H1 (cell line): ENCODE data around the gene TSR1. TPM values are rescaled to one million over a fixed set of nuclear protein-coding genes. Genes with fewer than 3 reads are reported as not detected.

Source experiments
- ASH2L ChIP-seq: fragments of 200-600, 300-600 bp; sonication (generic); IDR thresholded peaks from one replicate; pipeline ENCODE4 v1.7.1; 2017; ENCODE audit warnings: low read length
- CHD2 ChIP-seq: IDR thresholded peaks from 2 replicates; pipeline ENCODE4 v1.6.1; 2012; ENCODE audit warnings: low read length, improper control_type of control experiment
- JUN ChIP-seq: IDR thresholded peaks from 2 replicates; pipeline ENCODE4 v1.6.1; 2011; ENCODE audit warnings: low read depth, mild to moderate bottlenecking, improper control_type of control experiment, low read length
- POU5F1 ChIP-seq: IDR thresholded peaks from 2 replicates; pipeline ENCODE4 v1.6.1; 2011; ENCODE audit warnings: low read depth, mild to moderate bottlenecking, low read length, moderate library complexity
- RFX5 ChIP-seq: IDR thresholded peaks from 2 replicates; pipeline ENCODE4 v1.6.1; 2011; ENCODE audit warnings: low read depth, low read length, improper control_type of control experiment, borderline replicate concordance
- SAP30 ChIP-seq: fragments of 300-600 bp; sonication (generic); IDR thresholded peaks from 2 replicates; pipeline ENCODE4 v1.7.1; 2012; ENCODE audit warnings: low read length, moderate library complexity, mild to moderate bottlenecking, inconsistent platforms; ENCODE audit not compliant: insufficient read depth, insufficient replicate concordance
- SIRT6 ChIP-seq: IDR thresholded peaks from one replicate; pipeline ENCODE4 v1.7.1; 2012; ENCODE audit warnings: low read length, inconsistent platforms
- TCF12 ChIP-seq: IDR thresholded peaks from 2 replicates; pipeline ENCODE4 v1.6.1; 2011; ENCODE audit warnings: low read depth, mild to moderate bottlenecking, low read length
- polyA plus RNA-seq, 7 experiments: library from polyadenylated mRNA; depleted of rRNA in 3 of 7; stranded (reverse) in 5 of 7; unstranded in 2 of 7; fragments of >200 nt in 5 of 7; fragments of 200-250 nt in 2 of 7; gene quantifications; 1 replicate in 5 of 7; 2 replicates in 1 of 7; 4 replicates in 1 of 7; pipeline versions ENCODE4 v1.2.1 to v1.2.3, GENCODE V29; 2011 to 2013; ENCODE audit warnings: missing spikeins in 2 of 7, mixed read lengths in 2 of 7
- total RNA-seq: library from RNA; stranded (reverse); fragmentation: NEBNext Ultra II Directional; extraction: Animal tissue kit (Norgen Biotek cat#: 25700); gene quantifications from 2 replicates; pipeline ENCODE4 v1.2.1, GENCODE V29; 2021
- TF ChIP-seq, protein P1 (sequence below): fragments of 300-600 bp; sonication (generic); IDR thresholded peaks from 2 replicates; pipeline ENCODE4 v1.7.1; 2012; ENCODE audit warnings: low read length, moderate library complexity, mild to moderate bottlenecking, inconsistent platforms; ENCODE audit not compliant: insufficient replicate concordance
- TF ChIP-seq, protein P2 (sequence below): IDR thresholded peaks from 2 replicates; pipeline ENCODE4 v1.6.1; 2012; ENCODE audit warnings: inconsistent platforms

TSR1 gene
- total and polyA plus RNA-seq, 2 of the 8 experiments (the other 6 are each of a cell fraction or from before 2014, with no cell fraction given), result 14.5 to 69.7 TPM

DNA sequence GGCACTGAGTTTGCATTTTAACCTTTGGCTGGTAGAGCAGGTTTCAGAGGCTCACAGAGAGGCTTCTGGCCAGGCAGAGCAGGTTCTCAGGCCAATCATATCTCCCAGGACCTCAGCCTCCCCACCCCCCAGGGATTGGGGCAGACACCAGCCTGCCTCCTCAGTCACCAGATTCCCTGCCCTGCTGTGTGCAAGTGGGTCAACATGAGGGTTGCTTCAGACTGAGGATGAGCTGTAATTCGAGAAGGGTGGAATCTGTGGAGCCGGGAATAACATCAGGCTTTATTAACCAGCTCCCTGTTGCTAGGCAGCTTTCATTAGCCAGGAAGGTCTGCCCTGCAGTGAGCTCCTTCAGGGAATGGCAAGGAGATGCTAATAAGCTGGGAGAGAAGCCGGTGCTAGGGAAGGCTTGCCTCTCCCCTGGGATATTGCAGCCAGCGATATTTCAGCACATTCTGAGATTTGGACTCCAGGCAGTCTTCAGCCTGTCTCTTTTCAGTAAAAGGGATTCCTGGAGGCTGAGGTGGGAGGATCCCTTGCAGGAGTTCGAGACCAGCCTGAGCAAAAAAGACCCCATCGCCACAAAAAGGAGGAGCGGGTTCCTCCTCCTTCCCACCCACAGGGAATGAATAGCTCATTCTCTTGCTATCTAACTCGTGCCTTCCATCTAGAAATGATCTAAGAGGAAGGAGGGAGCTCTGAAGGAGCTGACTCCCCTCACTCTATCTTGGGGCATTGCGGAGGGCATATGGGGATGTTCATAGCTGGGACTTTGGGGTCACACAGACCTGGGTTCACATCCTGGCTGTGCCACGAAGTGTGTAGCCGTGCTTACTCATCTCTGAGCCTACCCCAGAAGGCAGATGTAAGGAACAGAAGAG is 11.8 kb upstream of the TSR1 start (continued):
- TF ChIP-seq TCF12, result 0 out of 2 replicates have a peak, but pooled peaks have one; percentile 7
- TF ChIP-seq SAP30, result no peak
- TF ChIP-seq, protein P1, sequence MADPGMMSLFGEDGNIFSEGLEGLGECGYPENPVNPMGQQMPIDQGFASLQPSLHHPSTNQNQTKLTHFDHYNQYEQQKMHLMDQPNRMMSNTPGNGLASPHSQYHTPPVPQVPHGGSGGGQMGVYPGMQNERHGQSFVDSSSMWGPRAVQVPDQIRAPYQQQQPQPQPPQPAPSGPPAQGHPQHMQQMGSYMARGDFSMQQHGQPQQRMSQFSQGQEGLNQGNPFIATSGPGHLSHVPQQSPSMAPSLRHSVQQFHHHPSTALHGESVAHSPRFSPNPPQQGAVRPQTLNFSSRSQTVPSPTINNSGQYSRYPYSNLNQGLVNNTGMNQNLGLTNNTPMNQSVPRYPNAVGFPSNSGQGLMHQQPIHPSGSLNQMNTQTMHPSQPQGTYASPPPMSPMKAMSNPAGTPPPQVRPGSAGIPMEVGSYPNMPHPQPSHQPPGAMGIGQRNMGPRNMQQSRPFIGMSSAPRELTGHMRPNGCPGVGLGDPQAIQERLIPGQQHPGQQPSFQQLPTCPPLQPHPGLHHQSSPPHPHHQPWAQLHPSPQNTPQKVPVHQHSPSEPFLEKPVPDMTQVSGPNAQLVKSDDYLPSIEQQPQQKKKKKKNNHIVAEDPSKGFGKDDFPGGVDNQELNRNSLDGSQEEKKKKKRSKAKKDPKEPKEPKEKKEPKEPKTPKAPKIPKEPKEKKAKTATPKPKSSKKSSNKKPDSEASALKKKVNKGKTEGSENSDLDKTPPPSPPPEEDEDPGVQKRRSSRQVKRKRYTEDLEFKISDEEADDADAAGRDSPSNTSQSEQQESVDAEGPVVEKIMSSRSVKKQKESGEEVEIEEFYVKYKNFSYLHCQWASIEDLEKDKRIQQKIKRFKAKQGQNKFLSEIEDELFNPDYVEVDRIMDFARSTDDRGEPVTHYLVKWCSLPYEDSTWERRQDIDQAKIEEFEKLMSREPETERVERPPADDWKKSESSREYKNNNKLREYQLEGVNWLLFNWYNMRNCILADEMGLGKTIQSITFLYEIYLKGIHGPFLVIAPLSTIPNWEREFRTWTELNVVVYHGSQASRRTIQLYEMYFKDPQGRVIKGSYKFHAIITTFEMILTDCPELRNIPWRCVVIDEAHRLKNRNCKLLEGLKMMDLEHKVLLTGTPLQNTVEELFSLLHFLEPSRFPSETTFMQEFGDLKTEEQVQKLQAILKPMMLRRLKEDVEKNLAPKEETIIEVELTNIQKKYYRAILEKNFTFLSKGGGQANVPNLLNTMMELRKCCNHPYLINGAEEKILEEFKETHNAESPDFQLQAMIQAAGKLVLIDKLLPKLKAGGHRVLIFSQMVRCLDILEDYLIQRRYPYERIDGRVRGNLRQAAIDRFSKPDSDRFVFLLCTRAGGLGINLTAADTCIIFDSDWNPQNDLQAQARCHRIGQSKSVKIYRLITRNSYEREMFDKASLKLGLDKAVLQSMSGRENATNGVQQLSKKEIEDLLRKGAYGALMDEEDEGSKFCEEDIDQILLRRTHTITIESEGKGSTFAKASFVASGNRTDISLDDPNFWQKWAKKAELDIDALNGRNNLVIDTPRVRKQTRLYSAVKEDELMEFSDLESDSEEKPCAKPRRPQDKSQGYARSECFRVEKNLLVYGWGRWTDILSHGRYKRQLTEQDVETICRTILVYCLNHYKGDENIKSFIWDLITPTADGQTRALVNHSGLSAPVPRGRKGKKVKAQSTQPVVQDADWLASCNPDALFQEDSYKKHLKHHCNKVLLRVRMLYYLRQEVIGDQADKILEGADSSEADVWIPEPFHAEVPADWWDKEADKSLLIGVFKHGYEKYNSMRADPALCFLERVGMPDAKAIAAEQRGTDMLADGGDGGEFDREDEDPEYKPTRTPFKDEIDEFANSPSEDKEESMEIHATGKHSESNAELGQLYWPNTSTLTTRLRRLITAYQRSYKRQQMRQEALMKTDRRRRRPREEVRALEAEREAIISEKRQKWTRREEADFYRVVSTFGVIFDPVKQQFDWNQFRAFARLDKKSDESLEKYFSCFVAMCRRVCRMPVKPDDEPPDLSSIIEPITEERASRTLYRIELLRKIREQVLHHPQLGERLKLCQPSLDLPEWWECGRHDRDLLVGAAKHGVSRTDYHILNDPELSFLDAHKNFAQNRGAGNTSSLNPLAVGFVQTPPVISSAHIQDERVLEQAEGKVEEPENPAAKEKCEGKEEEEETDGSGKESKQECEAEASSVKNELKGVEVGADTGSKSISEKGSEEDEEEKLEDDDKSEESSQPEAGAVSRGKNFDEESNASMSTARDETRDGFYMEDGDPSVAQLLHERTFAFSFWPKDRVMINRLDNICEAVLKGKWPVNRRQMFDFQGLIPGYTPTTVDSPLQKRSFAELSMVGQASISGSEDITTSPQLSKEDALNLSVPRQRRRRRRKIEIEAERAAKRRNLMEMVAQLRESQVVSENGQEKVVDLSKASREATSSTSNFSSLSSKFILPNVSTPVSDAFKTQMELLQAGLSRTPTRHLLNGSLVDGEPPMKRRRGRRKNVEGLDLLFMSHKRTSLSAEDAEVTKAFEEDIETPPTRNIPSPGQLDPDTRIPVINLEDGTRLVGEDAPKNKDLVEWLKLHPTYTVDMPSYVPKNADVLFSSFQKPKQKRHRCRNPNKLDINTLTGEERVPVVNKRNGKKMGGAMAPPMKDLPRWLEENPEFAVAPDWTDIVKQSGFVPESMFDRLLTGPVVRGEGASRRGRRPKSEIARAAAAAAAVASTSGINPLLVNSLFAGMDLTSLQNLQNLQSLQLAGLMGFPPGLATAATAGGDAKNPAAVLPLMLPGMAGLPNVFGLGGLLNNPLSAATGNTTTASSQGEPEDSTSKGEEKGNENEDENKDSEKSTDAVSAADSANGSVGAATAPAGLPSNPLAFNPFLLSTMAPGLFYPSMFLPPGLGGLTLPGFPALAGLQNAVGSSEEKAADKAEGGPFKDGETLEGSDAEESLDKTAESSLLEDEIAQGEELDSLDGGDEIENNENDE, result no peak
- no peak for TF ChIP-seq JUN
- peak; percentile 89 for TF ChIP-seq ASH2L
- TF ChIP-seq CHD2, result peak; percentile 62; the same call in 1 of the 2 replicates
- no peak for TF ChIP-seq SIRT6
- TF ChIP-seq, protein P2, sequence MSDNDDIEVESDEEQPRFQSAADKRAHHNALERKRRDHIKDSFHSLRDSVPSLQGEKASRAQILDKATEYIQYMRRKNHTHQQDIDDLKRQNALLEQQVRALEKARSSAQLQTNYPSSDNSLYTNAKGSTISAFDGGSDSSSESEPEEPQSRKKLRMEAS, result peak; percentile 55; the same call in 1 of the 2 replicates
- no peak for TF ChIP-seq POU5F1
- TF ChIP-seq RFX5, result peak; percentile 95
